Activated naive CD4-positive, alpha-beta T cell treated with anti-CD3 and anti-CD28 coated beads, Interleukin-2, amount 10 ng/mL, durations not matched to agents 7 days and 5 days (primary cell): ENCODE measurements around the gene DDX24.

Experiments
- CTCF ChIA-PET: fragments of 350-600 bp; sonication (Branson Sonifier 250); formaldehyde crosslinking; loops from one replicate; lab custom pipeline; 2021; ENCODE audit warnings: antibody characterized with exemption; lab: Charles Lee
- DNase-seq: peaks from one replicate; pipeline ENCODE4 v3.0.0-alpha.2; 2020
- H3K27ac Mint-ChIP-seq: one replicate; pipeline ENCODE4 v1.8.0; 2021; ENCODE audit warnings: mild to moderate bottlenecking, moderate library complexity, mixed read lengths
- H3K27me3 Mint-ChIP-seq: one replicate; pipeline ENCODE4 v1.8.0; 2021; ENCODE audit warnings: mild to moderate bottlenecking, mixed read lengths
- H3K36me3 Mint-ChIP-seq: one replicate; pipeline ENCODE4 v1.8.0; 2021; ENCODE audit warnings: mixed read lengths
- H3K4me1 Mint-ChIP-seq: one replicate; pipeline ENCODE4 v1.8.0; 2021; ENCODE audit warnings: mixed read lengths
- H3K4me3 Mint-ChIP-seq: one replicate; pipeline ENCODE4 v1.8.0; 2021; ENCODE audit warnings: mild to moderate bottlenecking, moderate library complexity, mixed read lengths
- H3K9me3 Mint-ChIP-seq: one replicate; pipeline ENCODE4 v1.8.0; 2021; ENCODE audit warnings: mixed read lengths

DDX24 gene

GRCh38 chr14:94009767-94010166 is 71.2 kb downstream of the DDX24 start:
- Mint-ChIP-seq H3K27ac (peak overlapping the region; percentile 55), H3K9me3 (no peaks in the 10 kb centered on the region), H3K4me1 (peaks cover 86% of the 10 kb centered on the region)

GRCh38 chr14:94008234-94008633 is 72.8 kb downstream of the DDX24 start:
- H3K27ac Mint-ChIP-seq, result peak overlapping the region; percentile 80
- peak; percentile 53 for DNase-seq

More at GRCh38 chr14:94009767-94010166, 71.2 kb downstream of the DDX24 start:
- peaks cover 3% of the 10 kb centered on the region for H3K36me3 Mint-ChIP-seq
- CTCF ChIA-PET, result interaction anchor here (1.5 to 6.5 kb wide), 5 partner anchors 9 to 72 kb away, joined by 4 to 36 read pairs (median 4); no protein-coding TSS in a partner anchor
- no peak for DNase-seq
- peaks cover 29% of the 10 kb centered on the region for H3K27me3 Mint-ChIP-seq
- H3K4me3 Mint-ChIP-seq, result no peak overlapping the region

DNA sequence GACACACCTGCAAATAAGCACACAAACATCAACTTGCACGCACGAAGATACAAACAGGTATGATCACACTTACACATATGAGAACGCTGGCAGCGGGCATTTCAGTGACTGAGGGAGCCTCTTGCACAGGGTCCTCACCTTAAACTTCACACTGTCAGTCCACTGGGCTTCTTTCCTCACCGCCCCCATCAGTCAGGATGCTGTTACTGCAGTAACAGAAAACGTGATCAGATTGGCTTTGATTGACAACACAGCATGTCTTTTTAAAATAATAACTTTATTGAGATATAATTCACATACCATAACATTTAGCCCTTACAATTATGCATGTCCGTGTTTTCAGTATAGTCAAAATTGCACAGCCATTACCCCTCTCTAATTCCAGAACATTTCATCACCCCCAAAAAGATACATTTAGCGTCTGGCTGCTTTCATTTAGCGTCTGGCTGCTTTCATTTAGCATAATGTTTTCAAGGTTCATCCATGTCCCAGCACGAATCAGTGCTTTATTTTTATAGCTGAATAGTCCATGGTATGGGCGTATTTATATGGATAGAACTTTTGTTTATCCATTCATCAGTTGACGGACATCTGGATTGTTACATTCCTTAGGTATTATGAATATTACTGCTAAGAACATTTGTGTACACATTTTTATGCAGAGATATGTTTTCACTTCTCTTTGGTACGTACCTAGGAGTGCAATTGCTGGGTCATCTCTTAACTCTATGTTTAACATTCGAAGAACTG is 75.5 kb downstream of the DDX24 start:
- H3K4me1 Mint-ChIP-seq, result peaks cover 69% of the 10 kb centered on the region

More at GRCh38 chr14:94008234-94008633, 72.8 kb downstream of the DDX24 start:
- Mint-ChIP-seq H3K27me3 (peaks cover 32% of the 10 kb centered on the region), H3K4me1 (peaks cover 82% of the 10 kb centered on the region), H3K4me3 (no peak overlapping the region), H3K9me3 (no peaks in the 10 kb centered on the region), H3K36me3 (peaks cover 1% of the 10 kb centered on the region)
- CTCF ChIA-PET, result interaction anchor here (0.7 to 6.5 kb wide), 4 partner anchors 13 to 128 kb away, joined by 3 to 36 read pairs (median 4); no protein-coding TSS in a partner anchor

DNA sequence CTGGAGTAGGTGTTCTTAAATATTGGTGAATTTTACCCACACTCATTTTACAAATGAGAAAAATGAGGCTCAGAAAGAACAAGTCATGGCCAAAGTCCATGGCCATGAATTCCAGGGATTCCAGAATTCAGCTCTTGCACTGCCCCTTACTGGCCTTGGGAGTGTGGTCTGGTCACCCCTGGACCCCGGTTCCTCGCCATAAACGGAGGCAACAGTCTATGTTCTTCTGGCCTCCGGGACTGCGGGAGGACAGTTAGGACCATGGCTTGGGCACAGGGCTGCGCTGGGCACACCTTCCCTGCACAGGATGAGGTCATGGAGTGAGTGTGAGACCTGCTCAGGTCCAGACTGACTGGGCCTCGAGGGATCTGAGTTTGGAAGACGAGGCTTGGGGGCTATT is 77.0 kb downstream of the DDX24 start:
- H3K4me3 Mint-ChIP-seq, result no peak overlapping the region
- no peak overlapping the region for H3K27ac Mint-ChIP-seq
- H3K4me1 Mint-ChIP-seq, result peaks cover 61% of the 10 kb centered on the region
- CTCF ChIA-PET, result interaction anchor here (0.8 to 7.9 kb wide), 14 partner anchors 8 to 136 kb away, joined by 3 to 91 read pairs (median 5); no protein-coding TSS in a partner anchor
- no peak for DNase-seq
- peaks cover 13% of the 10 kb centered on the region for H3K27me3 Mint-ChIP-seq
- no peaks in the 10 kb centered on the region for H3K9me3 Mint-ChIP-seq
- no peaks in the 10 kb centered on the region for H3K36me3 Mint-ChIP-seq

More for the DNA sequence above, 75.5 kb downstream of the DDX24 start:
- Mint-ChIP-seq H3K36me3 (peaks cover 1% of the 10 kb centered on the region), H3K27ac (no peak overlapping the region), H3K27me3 (peaks cover 24% of the 10 kb centered on the region), H3K9me3 (no peaks in the 10 kb centered on the region), H3K4me3 (no peak overlapping the region)
- CTCF ChIA-PET, result interaction anchor here (0.7 to 7.9 kb wide), 13 partner anchors 10 to 134 kb away, joined by 3 to 91 read pairs (median 5); no protein-coding TSS in a partner anchor
- DNase-seq, result peak; percentile 46

DNA sequence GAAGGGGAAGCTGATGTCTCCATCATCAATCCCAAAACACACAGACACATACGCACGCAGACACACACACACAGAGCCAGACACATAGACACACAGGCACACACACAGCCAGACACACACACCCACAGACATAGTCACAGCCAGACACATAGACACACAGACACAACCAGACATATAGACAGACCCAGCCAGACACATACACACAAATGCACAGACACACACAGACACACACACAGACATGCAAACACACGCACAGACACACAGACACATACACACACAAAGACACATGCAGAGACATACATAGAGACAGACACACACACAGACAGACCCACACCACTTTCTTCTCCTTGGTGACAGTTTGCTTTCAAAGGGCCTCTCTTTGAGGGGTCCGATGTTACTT is 77.6 kb downstream of the DDX24 start:
- no peaks in the 10 kb centered on the region for H3K36me3 Mint-ChIP-seq
- H3K27me3 Mint-ChIP-seq, result peaks cover 13% of the 10 kb centered on the region
- CTCF ChIA-PET, result interaction anchor here (0.8 to 7.9 kb wide), 8 partner anchors 8 to 63 kb away, joined by 3 to 91 read pairs (median 5); no protein-coding TSS in a partner anchor
- no peak overlapping the region for H3K4me3 Mint-ChIP-seq
- DNase-seq, result no peak
- H3K4me1 Mint-ChIP-seq, result peaks cover 55% of the 10 kb centered on the region
- H3K27ac Mint-ChIP-seq, result no peak overlapping the region
- H3K9me3 Mint-ChIP-seq, result no peaks in the 10 kb centered on the region

GRCh38 chr14:94001501-94002396 is 79.3 kb downstream of the DDX24 start:
- H3K27ac Mint-ChIP-seq, result peak overlapping the region; percentile 66

DNA sequence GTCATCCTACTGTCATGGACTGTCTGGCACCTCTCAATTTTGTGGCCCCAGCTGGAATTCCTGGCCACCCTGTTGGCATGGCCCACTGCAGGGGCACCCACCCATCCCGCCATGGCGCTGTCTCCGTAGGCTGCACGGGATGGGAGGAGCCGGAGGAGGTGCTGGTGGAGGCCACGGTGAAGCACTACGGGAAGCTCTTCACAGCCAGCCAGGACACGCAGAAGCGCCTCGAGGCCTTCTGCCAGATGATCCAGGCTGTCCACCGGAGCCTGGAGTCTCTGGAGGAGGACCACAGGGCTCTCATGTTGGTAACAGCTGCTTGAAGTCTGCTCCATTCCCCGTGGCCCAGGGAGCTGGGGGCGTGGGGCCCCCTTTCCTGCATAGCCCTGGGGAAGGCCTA is 80.0 kb downstream of the DDX24 start:
- no peak overlapping the region for H3K27ac Mint-ChIP-seq
- H3K9me3 Mint-ChIP-seq, result no peaks in the 10 kb centered on the region
- H3K36me3 Mint-ChIP-seq, result no peaks in the 10 kb centered on the region
- no peak for DNase-seq
- H3K4me1 Mint-ChIP-seq, result peaks cover 46% of the 10 kb centered on the region
- CTCF ChIA-PET, result interaction anchor here (0.8 to 7.9 kb wide), 17 partner anchors 9 to 66 kb away, joined by 3 to 186 read pairs (median 8); no protein-coding TSS in a partner anchor
- no peak overlapping the region for H3K4me3 Mint-ChIP-seq
- peaks cover 15% of the 10 kb centered on the region for H3K27me3 Mint-ChIP-seq

More at GRCh38 chr14:94001501-94002396, 79.3 kb downstream of the DDX24 start:
- no peaks in the 10 kb centered on the region for H3K36me3 Mint-ChIP-seq
- CTCF ChIA-PET, result interaction anchor here (0.8 to 7.9 kb wide), 20 partner anchors 8 to 66 kb away, joined by 3 to 186 read pairs (median 8); no protein-coding TSS in a partner anchor
- H3K9me3 Mint-ChIP-seq, result no peaks in the 10 kb centered on the region
- peak; percentile 67 for DNase-seq
- H3K4me1 Mint-ChIP-seq, result peaks cover 48% of the 10 kb centered on the region
- H3K4me3 Mint-ChIP-seq, result no peak overlapping the region
- peaks cover 13% of the 10 kb centered on the region for H3K27me3 Mint-ChIP-seq

DNA sequence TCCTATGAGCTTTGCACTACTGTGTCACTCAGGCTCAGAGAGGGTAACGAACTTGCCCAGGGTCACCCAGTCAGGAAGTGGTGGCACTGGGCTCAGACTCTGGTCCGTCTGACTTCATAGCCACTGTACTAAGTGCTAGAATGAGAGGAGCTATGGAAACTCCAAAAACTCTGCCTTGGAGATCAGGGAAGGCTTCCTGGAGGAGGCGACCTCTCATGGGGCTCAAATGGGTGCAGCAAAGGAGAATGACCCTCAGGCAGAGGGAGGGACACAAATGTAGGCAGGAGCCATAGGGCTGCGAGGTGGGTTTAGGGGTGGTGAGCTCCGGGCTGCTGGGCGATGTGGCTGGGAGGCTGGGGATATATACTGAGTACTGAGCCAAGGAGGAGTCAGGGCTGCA is 80.7 kb downstream of the DDX24 start:
- Mint-ChIP-seq H3K36me3 (no peaks in the 10 kb centered on the region), H3K4me1 (peaks cover 44% of the 10 kb centered on the region), H3K27me3 (peaks cover 22% of the 10 kb centered on the region), H3K27ac (no peak overlapping the region), H3K9me3 (no peaks in the 10 kb centered on the region), H3K4me3 (no peak overlapping the region)
- CTCF ChIA-PET, result interaction anchor here (0.5 to 7.9 kb wide), 13 partner anchors 9 to 110 kb away, joined by 3 to 186 read pairs (median 8); no protein-coding TSS in a partner anchor
- DNase-seq, result no peak

GRCh38 chr14:93999573-93999972 is 81.4 kb downstream of the DDX24 start:
- Mint-ChIP-seq H3K4me3 (no peak overlapping the region), H3K9me3 (no peaks in the 10 kb centered on the region), H3K27ac (no peak overlapping the region), H3K27me3 (peaks cover 22% of the 10 kb centered on the region), H3K4me1 (peaks cover 39% of the 10 kb centered on the region), H3K36me3 (no peaks in the 10 kb centered on the region)
- CTCF ChIA-PET, result interaction anchor here (0.5 to 7.9 kb wide), 9 partner anchors 14 to 110 kb away, joined by 3 to 186 read pairs (median 8); no protein-coding TSS in a partner anchor
- no peak for DNase-seq

DNA sequence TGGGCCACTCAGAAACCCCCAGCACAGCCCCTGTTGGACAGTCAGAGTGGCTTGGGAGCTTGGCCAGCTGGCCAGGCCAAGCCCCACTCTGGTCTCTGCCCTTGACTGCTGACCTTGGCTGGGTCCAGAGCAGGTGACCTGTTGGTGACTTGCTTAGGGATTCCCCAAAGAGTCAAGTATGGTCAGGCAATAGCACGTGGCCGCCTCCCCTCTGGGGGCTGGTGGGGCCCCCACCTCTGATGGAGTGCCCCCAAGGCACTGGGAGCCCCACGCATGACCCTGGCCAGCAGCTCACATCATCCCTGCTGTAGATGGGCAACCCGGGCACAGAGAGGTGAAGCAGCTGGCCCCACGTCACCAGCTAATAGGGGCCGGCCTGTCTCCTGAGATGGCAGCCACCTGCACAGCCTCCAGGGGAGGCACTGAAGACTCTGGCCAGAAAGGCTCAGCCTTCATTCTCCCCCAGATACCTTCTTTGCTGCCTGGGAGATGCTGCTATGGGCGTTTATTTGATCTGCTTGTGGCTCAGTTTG is 82.1 kb downstream of the DDX24 start:
- H3K4me3 Mint-ChIP-seq, result no peak overlapping the region
- peaks cover 41% of the 10 kb centered on the region for H3K4me1 Mint-ChIP-seq
- H3K36me3 Mint-ChIP-seq, result no peaks in the 10 kb centered on the region
- no peaks in the 10 kb centered on the region for H3K9me3 Mint-ChIP-seq
- CTCF ChIA-PET, result interaction anchor here (1.1 to 7.9 kb wide), 8 partner anchors 13 to 64 kb away, joined by 3 to 186 read pairs (median 12); no protein-coding TSS in a partner anchor
- DNase-seq, result no peak
- H3K27ac Mint-ChIP-seq, result no peak overlapping the region
- H3K27me3 Mint-ChIP-seq, result peaks cover 19% of the 10 kb centered on the region
